ENCODE measurements around the gene ERF.
A peak's percentile ranks its signal among the peaks of the same experiment; 100 is the strongest.

Gene ERF

GRCh38 chr19:42242512-42243409 is 12.2 kb downstream of the ERF start, which contains the start of gene GSK3A:
TSS of gene GSK3A (minus strand) at chr19:42242602. CDS start at chr19:42242465, 137 bp downstream.
- DNase-seq (ENCODE audit: extremely low read depth in 1 of 2, low read depth in 1 of 2), result peak; percentile 85 to 90

- DNase-seq (ENCODE audit: extremely low read depth in 1 of 2, low read depth in 1 of 2), result peak in 1 of 2 donors; percentile 27
Observed at GRCh38 chr19:42242069-42242511, 12.8 kb downstream of the ERF start.

- DNase-seq (ENCODE audit: extremely low read depth in 1 of 2, low read depth in 1 of 2), result no peak
Observed at GRCh38 chr19:42241279-42241678, 13.6 kb downstream of the ERF start.

GRCh38 chr19:42239544-42240220 is 15.2 kb downstream of the ERF start:
- DNase-seq (ENCODE audit: extremely low read depth in 1 of 2, low read depth in 1 of 2), result no peak

GRCh38 chr19:42235181-42235580 is 19.7 kb downstream of the ERF start:
- no peak for DNase-seq (ENCODE audit: extremely low read depth in 1 of 2, low read depth in 1 of 2)

- DNase-seq (ENCODE audit: extremely low read depth in 1 of 2, low read depth in 1 of 2), result no peak
Observed at GRCh38 chr19:42234364-42234763, 20.6 kb downstream of the ERF start.

- no peak for DNase-seq (ENCODE audit: extremely low read depth in 1 of 2, low read depth in 1 of 2)
Observed at GRCh38 chr19:42233678-42234292, 21.1 kb downstream of the ERF start.

GRCh38 chr19:42233106-42233505 is 21.8 kb downstream of the ERF start:
- DNase-seq (ENCODE audit: extremely low read depth in 1 of 2, low read depth in 1 of 2), result no peak

GRCh38 chr19:42232435-42232834 is 22.5 kb downstream of the ERF start:
- DNase-seq (ENCODE audit: extremely low read depth in 1 of 2, low read depth in 1 of 2), result no peak

GRCh38 chr19:42230571-42230970 is 24.4 kb downstream of the ERF start:
- no peak for DNase-seq (ENCODE audit: extremely low read depth in 1 of 2, low read depth in 1 of 2)

- DNase-seq (ENCODE audit: extremely low read depth in 1 of 2, low read depth in 1 of 2), result no peak
Observed at GRCh38 chr19:42229855-42230351, 25.0 kb downstream of the ERF start.

GRCh38 chr19:42229301-42229854 is 25.6 kb downstream of the ERF start:
- no peak for DNase-seq (ENCODE audit: extremely low read depth in 1 of 2, low read depth in 1 of 2)

- no peak for DNase-seq (ENCODE audit: extremely low read depth in 1 of 2, low read depth in 1 of 2)
Observed at GRCh38 chr19:42228641-42229040, 26.3 kb downstream of the ERF start.

GRCh38 chr19:42226886-42227285 is 28.0 kb downstream of the ERF start:
- no peak for DNase-seq (ENCODE audit: extremely low read depth in 1 of 2, low read depth in 1 of 2)

GRCh38 chr19:42225718-42226292 is 29.1 kb downstream of the ERF start:
- DNase-seq (ENCODE audit: extremely low read depth in 1 of 2, low read depth in 1 of 2), result no peak

GRCh38 chr19:42224940-42225717 is 29.8 kb downstream of the ERF start:
- no peak for DNase-seq (ENCODE audit: extremely low read depth in 1 of 2, low read depth in 1 of 2)

- DNase-seq (ENCODE audit: extremely low read depth in 1 of 2, low read depth in 1 of 2), result no peak
Observed at GRCh38 chr19:42220751-42221097, 34.2 kb downstream of the ERF start.

GRCh38 chr19:42219812-42220750 is 34.8 kb downstream of the ERF start, which contains the start of gene ZNF526:
TSS of gene ZNF526 (plus strand) at chr19:42220312. CDS start at chr19:42224404, 4,092 bp downstream.
- peak; percentile 86 to 90 for DNase-seq (ENCODE audit: extremely low read depth in 1 of 2, low read depth in 1 of 2)

Measured in activated CD8-positive, alpha-beta memory T cell treated with anti-CD3 and anti-CD28 coated beads for 1 hour (primary cell).